ENCODE measurements around the gene ECM2. TPM values are rescaled to one million over a fixed set of nuclear protein-coding genes. Genes with fewer than 3 reads are reported as not detected.

ECM2 gene
- total and polyA plus RNA-seq, 2 of the 8 experiments (the other 6 are each of a cell fraction or from before 2014, with no cell fraction given) = not detected

DNA sequence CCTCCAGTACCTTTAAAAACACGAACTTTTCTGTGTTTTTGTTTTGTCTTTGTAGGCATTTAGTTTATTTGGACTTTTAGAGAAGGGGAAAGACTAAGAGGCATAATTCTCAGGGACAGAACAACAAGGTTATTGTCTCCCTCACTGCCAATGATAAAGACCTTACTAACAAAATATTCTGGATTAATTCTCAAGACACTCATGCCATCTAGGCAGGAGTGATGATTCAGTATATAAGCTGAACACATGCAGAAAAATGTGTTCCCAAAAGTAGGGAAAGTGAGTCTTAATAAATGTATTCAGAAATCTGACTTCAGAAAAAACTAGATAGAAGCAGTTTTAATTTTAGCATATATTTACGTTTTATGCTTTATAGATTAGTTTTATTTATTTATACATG lies 36.1 kb downstream of the ECM2 start:
- Histone ChIP-seq H4K91ac (replicated peaks; ENCODE audit: insufficient read length, low read length) (no peak overlapping the region), H2BK20ac (ENCODE audit: low read length) (no peak overlapping the region), H3K4me3 (ENCODE audit: extremely low read depth in 1 of 4, insufficient read depth in 2 of 4, low read depth in 3 of 4, low read length in 4 of 4) (no peak overlapping the region), H3K27me3 (replicated peaks in 1 of 4; ENCODE audit: control insufficient read depth in 3 of 4, extremely low read depth in 1 of 4, insufficient read depth in 3 of 4, low read length in 3 of 4) (no peaks in the 10 kb centered on the region), H4K5ac (ENCODE audit: insufficient read length, low read depth, low read length) (no peak overlapping the region), H2BK12ac (ENCODE audit: low read depth, low read length) (no peak overlapping the region), H3K14ac (ENCODE audit: insufficient read length) (no peak overlapping the region), H3K4me2 (ENCODE audit: insufficient read depth in 1 of 2, low read depth in 2 of 2, low read length in 2 of 2) (no peak overlapping the region), H2BK120ac (replicated peaks; ENCODE audit: low read depth, low read length) (no peak overlapping the region), H4K8ac (ENCODE audit: extremely low read depth, insufficient read depth, low read length) (no peak overlapping the region), H3K79me2 (ENCODE audit: control insufficient read depth in 1 of 2, insufficient read depth in 2 of 2, low read length in 2 of 2) (no peaks in the 10 kb centered on the region), H3K23ac (ENCODE audit: insufficient read length) (no peak overlapping the region), H3K9ac (replicated peaks in 1 of 4; ENCODE audit: extremely low read depth in 1 of 4, low read depth in 3 of 4, low read length in 3 of 4) (no peak overlapping the region), H2AFZ (ENCODE audit: low read length) (no peak overlapping the region), H3K9me3 (ENCODE audit: insufficient read depth in 2 of 2, low read depth in 1 of 2, low read length in 1 of 2) (no peaks in the 10 kb centered on the region), H3K4me1 (replicated peaks in 1 of 4; ENCODE audit: control insufficient read depth in 3 of 4, insufficient read depth in 4 of 4, low read length in 3 of 4) (peaks cover 0 to 3% (median 2%) of the 10 kb centered on the region in 4 experiments; a peak in 4 of 7 replicates), H4K20me1 (replicated peaks in 1 of 2; ENCODE audit: control insufficient read depth in 1 of 2, insufficient read depth in 2 of 2, low read length in 2 of 2) (no peaks in the 10 kb centered on the region), H3K18ac (ENCODE audit: extremely low read depth, low read length) (no peak overlapping the region), H3K23me2 (ENCODE audit: low read depth, low read length) (no peaks in the 10 kb centered on the region), H3K4ac (replicated peaks; ENCODE audit: insufficient read length, low read depth, low read length) (no peak overlapping the region), H2AK5ac (ENCODE audit: low read depth, low read length) (no peak overlapping the region), H2BK15ac (ENCODE audit: low read length) (no peak overlapping the region), H2BK5ac (ENCODE audit: low read depth, low read length) (no peak overlapping the region), H3K79me1 (ENCODE audit: low read depth, low read length) (no peaks in the 10 kb centered on the region), H3K27ac (ENCODE audit: low read depth, low read length) (no peak overlapping the region), H3K36me3 (ENCODE audit: control insufficient read depth in 2 of 4, insufficient read depth in 4 of 4, low read length in 3 of 4) (no peaks in the 10 kb centered on the region), H3K56ac (replicated peaks; ENCODE audit: insufficient read length, low read depth, low read length) (no peak overlapping the region)
- TF ChIP-seq KDM5A (IDR thresholded peaks at IDR 0.05; ENCODE audit: low read length) (no peak), BACH1 (IDR thresholded peaks at IDR 0.05; ENCODE audit: low read length) (no peak), SIN3A (conservative IDR thresholded peaks at IDR 0.05 in 1 of 2, IDR thresholded peaks at IDR 0.05 in 1 of 2; ENCODE audit: low read depth in 1 of 2, low read length in 2 of 2) (no peak), RFX5 (IDR thresholded peaks at IDR 0.05; ENCODE audit: borderline replicate concordance, low read depth, low read length) (no peak), TAF7 (optimal IDR thresholded peaks at IDR 0.05; ENCODE audit: borderline replicate concordance, low read depth, low read length) (no peak)
- DNase-seq (ENCODE audit: low read depth in 1 of 2, low spot score in 2 of 2) = no peak
- WGBS, 2 experiments (ENCODE audit: extremely low coverage in 1 of 2, insufficient coverage in 1 of 2, insufficient read length in 1 of 2, insufficient replicate concordance in 2 of 2, low coverage in 1 of 2, low lambda C conversion rate in 2 of 2, missing lambda C conversion rate in 1 of 2) = 79% methylated on average over 2 of the region's 2 CpGs; no CpG with 5 or more reads in 1 of the 2 experiments
- ChIA-PET POLR2A (ENCODE audit: partially characterized antibody) (no interaction called here), CTCF (ENCODE audit: partially characterized antibody) (interaction anchor here (0.7 to 1.2 kb wide), 3 partner anchors 10 to 20 kb away, joined by 3 to 4 read pairs (median 3); no protein-coding TSS in a partner anchor)
- FAIRE-seq = no peak
